HTERT RPE-1 (cell line): ENCODE results near the gene TTC36.
"Not testable (repeated sequence)": the region's sequence is repeated elsewhere in the genome, so short reads cannot be mapped to it uniquely, and the experiment has no call there.

Experiments used
- in situ Hi-C: fragments of 300-500 bp; cut with MboI; formaldehyde crosslinking; loops from 4 replicates; pipeline ENCODE4 v1.14.3; 2020; ENCODE audit warnings: low sequenced_read_pairs

Gene TTC36

GRCh38 chr11:118531597-118532084, 4.4 kb downstream of the TTC36 start:
- in situ Hi-C loops: no loop called here

- in situ Hi-C loops: no loop called here
Observed at GRCh38 chr11:118532091-118532490, 4.8 kb downstream of the TTC36 start.

DNA sequence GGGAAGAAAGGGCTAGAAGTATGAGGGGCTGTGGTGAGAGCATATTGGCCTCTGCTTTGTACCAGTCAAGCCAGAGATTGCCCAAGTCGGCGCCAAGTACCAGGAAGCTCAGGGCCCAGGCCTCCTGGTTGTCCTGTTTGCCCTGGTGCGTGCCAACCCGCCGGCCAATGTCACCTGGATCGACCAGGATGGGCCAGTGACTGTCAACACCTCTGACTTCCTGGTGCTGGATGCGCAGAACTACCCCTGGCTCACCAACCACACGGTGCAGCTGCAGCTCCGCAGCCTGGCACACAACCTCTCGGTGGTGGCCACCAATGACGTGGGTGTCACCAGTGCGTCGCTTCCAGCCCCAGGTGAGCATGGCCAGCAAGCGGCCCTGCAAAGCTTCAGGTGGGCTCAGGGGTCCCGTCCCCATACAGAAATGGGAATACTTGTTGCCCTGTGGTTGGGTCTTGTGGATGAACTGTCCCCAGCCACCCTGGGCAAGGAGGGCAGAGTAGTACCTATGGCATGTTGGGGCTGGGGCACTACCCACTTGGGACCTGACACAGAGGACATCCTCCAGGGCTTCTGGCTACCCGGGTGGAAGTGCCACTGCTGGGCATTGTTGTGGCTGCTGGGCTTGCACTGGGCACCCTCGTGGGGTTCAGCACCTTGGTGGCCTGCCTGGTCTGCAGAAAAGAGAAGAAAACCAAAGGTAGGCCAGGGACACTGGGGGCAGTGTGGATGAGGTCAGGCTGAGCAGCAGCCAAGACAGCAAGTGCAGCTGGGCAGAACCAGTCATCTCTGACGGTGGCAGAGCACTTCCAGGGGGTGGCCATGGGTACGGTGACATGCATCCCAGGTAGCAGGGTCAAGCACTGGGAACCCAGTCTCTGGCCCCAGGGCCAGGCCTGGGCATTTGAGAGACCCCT, 5.8 kb downstream of the TTC36 start:
- in situ Hi-C loops: no loop called here

GRCh38 chr11:118533769-118534729, 6.8 kb downstream of the TTC36 start:
- in situ Hi-C loops: no loop called here

DNA sequence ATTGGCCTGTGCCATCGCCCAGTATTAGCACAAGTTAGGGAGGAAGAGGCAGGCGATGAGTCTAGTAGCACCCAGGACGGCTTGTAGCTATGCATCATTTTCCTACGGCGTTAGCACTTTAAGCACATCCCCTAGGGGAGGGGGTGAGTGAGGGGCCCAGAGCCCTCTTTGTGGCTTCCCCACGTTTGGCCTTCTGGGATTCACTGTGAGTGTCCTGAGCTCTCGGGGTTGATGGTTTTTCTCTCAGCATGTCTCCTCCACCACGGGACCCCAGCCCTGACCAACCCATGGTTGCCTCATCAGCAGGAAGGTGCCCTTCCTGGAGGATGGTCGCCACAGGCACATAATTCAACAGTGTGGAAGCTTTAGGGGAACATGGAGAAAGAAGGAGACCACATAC, 8.0 kb downstream of the TTC36 start:
- in situ Hi-C loops: no loop called here

- in situ Hi-C loops: no loop called here
Observed at GRCh38 chr11:118536726-118537125, 9.5 kb downstream of the TTC36 start.

DNA sequence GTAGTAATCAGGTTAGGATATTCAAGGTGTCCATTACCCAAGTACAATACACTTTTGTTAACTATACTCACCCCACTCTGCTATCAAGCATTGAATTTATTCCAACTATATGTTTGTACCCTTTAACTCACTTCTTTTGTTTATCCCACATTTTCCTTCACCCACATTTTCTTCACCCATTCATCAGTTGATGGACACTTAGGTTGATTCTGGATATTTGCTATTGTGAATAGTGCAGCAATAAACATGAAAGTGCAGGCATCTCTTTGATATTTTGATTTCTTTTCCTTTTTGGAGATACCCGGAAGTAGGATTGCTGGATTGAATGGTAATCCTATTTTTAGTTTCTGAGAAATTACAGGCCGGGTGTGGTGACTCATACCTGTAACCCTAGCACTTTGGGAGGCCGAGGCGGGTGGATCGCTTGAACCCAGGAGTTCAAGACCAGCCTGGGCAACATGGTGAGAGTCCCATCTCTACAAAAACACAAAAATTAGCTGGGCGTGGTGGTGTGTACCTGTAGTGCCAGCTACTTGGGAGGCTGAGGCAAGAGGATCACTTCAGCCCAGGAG, 10.2 kb downstream of the TTC36 start:
- in situ Hi-C loops: no loop called here

- in situ Hi-C loops: no loop called here
Observed at GRCh38 chr11:118544010-118544646, 16.9 kb downstream of the TTC36 start.

DNA sequence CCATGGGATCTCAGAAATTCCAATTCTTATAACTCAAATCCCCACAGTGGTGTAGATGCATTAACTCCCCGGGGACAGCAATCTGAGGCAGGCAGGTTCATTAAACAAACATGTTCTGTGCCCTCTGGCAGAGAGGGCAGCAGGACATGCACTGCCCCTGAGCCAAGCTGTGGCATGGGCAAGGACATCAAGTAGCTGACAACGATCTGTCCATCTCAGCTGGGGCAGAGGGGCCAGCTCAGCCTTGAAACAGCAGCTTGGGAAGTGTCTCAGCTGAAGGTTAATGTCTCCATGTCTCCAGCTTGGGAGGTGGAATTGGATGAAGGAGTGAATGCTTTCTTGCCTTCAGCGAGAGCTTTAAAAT, 17.4 kb downstream of the TTC36 start:
- in situ Hi-C loops: no loop called here

GRCh38 chr11:118545533-118545932, 18.3 kb downstream of the TTC36 start:
- in situ Hi-C loops: no loop called here

GRCh38 chr11:118547132-118547531, 19.9 kb downstream of the TTC36 start:
- in situ Hi-C loops: no loop called here

DNA sequence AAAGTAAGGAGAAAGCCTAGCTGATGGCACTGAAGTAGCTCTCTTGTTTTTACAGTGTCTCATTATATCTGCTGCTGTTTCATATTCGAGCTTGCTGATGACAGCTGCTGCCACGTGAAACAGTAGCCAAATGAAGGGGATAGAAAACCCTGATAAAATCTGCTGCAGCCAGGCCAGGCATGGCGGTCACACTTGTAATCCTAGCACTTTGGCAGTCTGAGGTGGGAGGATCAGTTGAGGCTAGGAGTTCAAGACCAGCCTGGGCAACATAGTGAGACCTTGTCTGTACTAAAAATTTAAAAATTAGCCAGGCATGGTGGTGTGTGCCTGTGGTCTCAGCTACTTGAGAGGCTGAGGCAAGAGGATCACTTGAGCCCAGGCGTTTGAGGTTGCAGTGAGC, 25.1 kb downstream of the TTC36 start:
- in situ Hi-C loops: no loop called here

DNA sequence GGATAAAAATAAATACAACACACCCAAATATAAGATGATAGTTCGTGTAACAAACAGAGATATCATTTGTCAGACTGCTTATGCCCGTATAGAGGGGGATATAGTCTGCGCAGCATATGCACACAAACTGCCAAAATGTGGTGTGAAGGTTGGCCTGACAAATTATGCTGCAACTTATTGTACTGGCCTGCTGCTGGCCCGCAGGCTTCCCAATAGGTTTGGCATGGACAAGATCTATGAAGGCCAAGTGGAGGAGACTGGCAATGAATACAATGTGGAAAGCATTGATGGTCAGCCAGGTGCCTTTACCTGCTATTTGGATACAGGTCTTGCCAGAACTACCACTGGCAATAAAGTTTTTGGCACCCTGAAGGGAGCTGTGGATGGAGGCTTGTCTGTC, 33.5 kb downstream of the TTC36 start:
- in situ Hi-C loops: no loop called here

DNA sequence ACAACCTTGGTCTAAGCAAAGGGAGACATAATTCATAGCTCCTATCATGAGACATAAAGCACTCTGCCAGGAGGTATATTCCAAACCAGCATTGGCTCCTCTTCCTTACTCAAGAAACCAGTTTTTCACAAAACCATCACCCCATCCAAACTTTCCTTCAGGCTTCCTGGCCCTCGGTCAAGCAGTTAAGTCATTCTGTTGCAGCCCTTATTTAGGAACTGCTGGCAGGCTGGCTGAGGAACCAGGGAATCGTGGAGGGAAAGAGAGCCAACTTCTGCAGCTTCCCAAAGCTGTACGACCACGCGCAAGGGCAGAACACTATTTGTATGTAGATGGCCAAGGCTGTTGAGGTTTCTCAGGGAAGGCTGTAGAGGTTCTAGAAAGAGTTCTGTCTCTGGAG, 37.8 kb downstream of the TTC36 start:
- in situ Hi-C loops: no loop called here

GRCh38 chr11:118569670-118570069, 42.4 kb downstream of the TTC36 start:
- in situ Hi-C loops: no loop called here

DNA sequence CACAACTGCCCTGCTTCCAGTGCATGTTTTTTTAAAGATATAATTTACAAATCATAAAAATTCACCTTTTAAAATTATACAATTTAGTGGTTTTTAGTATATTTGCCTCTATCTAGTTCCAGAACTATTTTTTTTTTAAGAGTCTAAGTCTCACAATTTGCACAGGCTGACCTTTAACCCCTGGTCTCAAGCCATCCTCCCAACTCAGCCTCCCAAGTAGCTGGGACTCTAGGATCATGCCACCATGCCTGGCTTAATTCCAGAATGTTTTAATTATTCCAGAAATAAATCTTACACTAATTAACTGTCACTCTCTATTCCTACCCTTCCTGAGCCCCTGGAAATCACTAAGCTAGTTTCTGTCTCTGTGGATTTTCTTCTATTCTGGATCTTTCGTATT, 43.5 kb downstream of the TTC36 start:
- in situ Hi-C loops: no loop called here

DNA sequence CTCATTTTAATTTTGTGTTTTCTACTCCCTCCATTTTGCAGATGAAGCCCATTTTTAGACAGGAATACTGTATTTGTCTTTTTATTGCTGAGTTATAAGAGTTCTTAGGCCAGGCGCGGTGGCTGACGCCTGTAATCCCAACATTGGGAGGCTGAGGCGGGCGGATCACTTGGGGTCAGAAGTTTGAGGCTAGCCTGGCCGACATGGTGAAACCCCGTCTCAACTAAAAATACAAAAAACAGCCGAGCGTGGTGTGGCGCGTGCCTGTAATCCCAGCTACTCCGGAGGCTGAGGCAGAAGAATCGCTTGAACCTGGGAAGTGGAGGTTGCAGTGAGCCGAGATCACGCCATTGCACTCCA, 44.4 kb downstream of the TTC36 start:
- in situ Hi-C loops: not testable (repeated sequence)

DNA sequence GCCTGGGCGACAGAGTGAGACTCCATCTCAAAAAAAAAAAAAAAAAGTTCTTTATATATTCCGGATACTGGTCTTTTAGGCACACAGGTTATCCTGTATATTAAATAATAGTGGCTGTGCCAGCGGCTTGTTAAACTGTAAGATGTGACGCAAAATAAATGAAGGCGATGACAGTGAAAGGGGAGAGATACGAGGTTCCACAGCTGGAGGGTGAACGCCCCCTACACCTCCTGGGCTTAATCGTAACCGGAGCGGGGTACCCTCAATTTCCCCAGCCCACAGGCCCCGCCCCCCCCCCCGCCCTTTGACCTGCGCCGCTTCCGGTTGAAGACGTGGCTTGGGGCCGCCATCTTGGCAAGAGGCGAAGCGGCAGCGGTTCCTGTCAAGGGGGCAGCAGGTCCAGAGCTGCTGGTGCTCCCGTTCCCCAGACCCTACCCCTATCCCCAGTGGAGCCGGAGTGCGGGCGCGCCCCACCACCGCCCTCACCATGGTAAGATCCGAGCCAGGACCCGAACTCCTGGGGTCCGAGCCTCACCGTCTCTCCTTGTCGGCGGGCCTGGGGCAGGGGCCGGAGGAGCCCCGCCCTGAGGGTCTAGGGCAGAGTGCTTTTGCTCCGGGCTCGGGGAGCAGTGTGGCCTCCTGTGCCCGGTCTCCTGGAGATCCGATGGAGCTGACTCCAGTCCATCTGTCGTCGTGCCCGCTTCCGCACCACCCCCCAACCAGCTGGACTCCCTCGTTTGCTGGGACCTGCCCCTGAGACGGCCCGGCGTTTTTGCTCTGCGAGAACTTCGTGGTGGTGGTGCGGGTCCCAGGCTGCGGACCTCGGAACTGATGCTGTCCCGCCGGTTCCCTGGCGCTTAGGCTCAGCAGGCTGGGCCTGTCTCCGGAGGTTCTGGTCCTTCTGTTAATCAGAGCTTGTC, 45.0 kb downstream of the TTC36 start, which contains the start of gene ARCN1:
ARCN1 (plus strand) TSS at position 349 of the 920 bp plus-strand sequence; CDS start at position 488, 139 bp downstream.
- in situ Hi-C loops: no loop called here

DNA sequence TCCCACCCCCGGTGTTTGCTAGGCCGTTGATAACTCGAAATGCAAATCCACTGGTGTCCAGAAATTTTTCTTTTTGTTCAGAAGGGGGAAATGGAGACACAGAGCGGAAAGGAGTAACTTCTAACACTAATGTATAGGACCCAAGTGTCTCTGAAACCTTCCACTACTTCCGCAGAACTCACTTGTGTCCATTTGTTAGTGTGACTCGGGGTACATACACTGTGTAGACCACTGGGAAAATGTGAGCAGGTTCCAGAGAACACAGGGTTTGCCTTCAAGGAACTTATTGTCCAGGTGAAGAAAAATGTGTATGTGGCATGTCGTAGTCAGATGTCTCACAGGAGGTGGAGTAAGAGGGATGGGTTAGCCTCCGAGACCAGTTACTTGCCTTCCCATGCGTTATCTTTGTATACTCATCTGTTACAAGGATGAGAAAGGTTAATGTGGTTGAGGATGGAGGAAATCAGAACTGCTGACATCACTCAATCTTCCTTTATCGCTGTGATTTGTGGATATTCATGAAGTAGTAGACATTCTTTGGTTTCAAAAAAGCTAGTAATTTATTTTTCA, 45.8 kb downstream of the TTC36 start:
- in situ Hi-C loops: no loop called here
